ENCODE data around the gene FGF22. TPM values are rescaled to one million over a fixed set of nuclear protein-coding genes. Genes with fewer than 3 reads are reported as not detected.
A peak's percentile ranks its signal among the peaks of the same experiment; 100 is the strongest.

FGF22 gene
- total and polyA plus RNA-seq, 2 of the 13 experiments (the other 11 are each of a cell fraction or from before 2014, with no cell fraction given), result 0.24 TPM; not detected in 1

DNA sequence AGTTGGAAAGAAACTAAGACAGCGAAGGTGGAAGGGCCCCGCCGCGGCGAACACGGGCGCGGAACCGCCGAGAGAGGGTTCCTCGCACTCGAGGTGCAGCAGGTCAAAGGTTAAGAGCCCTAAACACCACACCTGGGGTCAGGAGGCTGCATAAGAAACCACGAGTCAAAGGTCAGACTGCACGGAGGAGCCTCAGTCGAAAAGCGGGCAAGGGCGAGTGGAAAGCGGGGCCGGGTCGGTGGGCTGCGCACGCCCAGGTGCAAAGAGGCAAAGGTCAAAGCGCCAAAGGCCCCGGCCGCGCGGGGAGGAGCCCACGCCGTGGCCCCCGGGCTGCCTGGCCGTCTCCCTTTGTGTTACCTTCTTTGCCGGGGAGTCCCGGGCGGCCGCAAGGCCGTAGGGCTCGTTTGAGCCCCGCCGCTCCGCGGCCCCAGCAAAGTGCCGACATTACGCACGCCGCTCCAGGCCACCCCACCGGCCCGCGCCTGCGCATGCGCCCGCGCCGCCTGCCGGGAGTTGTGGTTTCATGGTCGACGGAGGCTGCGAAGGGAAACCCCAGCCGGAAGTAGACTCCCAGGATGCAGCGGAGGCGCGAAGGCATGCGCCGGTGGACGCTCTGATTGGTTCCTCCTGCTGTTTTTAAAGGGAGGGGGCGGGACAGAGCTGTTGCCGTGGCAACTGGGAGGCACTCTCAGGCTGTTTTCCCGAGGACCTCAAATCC lies 6.5 kb upstream of the FGF22 start, which contains the start of gene POLRMT (continued):
- TF ChIP-seq ZBED4 (CRISPR knock-in tag; IDR thresholded peaks at IDR 0.05; ENCODE audit: borderline replicate concordance) (no peak; the same call in 1 of the 2 replicates), STAT5B (CRISPR knock-in tag; IDR thresholded peaks at IDR 0.05) (no peak), GATAD2A (CRISPR knock-in tag; IDR thresholded peaks at IDR 0.05) (no peak), SOX5 (CRISPR knock-in tag; IDR thresholded peaks at IDR 0.05; ENCODE audit: borderline replicate concordance) (no peak; the same call in 1 of the 2 replicates), PHF20 (CRISPR knock-in tag; IDR thresholded peaks at IDR 0.05) (0 out of 2 replicates have a peak, but pooled peaks have one; percentile 18), ZNF770 (CRISPR knock-in tag; IDR thresholded peaks at IDR 0.05) (no peak), RFXAP (CRISPR knock-in tag; IDR thresholded peaks at IDR 0.05; ENCODE audit: borderline replicate concordance) (peak; percentile 67; the same call in 1 of the 2 replicates), XBP1 (CRISPR knock-in tag; IDR thresholded peaks at IDR 0.05) (no peak), CENPX (CRISPR knock-in tag; IDR thresholded peaks at IDR 0.05) (no peak), MBNL3 (CRISPR knock-in tag; conservative IDR thresholded peaks at IDR 0.05) (no peak), CTCF (CRISPR knock-in tag; IDR thresholded peaks at IDR 0.05) (no peak), KMT2B (CRISPR knock-in tag; IDR thresholded peaks at IDR 0.05) (peak; percentile 37; the same call in 1 of the 2 replicates)
- TF ChIP-seq, protein P1, sequence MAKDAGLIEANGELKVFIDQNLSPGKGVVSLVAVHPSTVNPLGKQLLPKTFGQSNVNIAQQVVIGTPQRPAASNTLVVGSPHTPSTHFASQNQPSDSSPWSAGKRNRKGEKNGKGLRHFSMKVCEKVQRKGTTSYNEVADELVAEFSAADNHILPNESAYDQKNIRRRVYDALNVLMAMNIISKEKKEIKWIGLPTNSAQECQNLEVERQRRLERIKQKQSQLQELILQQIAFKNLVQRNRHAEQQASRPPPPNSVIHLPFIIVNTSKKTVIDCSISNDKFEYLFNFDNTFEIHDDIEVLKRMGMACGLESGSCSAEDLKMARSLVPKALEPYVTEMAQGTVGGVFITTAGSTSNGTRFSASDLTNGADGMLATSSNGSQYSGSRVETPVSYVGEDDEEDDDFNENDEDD (CRISPR knock-in tag; IDR thresholded peaks at IDR 0.05; ENCODE audit: borderline replicate concordance), result peak; percentile 86
- TF ChIP-seq, protein P2, sequence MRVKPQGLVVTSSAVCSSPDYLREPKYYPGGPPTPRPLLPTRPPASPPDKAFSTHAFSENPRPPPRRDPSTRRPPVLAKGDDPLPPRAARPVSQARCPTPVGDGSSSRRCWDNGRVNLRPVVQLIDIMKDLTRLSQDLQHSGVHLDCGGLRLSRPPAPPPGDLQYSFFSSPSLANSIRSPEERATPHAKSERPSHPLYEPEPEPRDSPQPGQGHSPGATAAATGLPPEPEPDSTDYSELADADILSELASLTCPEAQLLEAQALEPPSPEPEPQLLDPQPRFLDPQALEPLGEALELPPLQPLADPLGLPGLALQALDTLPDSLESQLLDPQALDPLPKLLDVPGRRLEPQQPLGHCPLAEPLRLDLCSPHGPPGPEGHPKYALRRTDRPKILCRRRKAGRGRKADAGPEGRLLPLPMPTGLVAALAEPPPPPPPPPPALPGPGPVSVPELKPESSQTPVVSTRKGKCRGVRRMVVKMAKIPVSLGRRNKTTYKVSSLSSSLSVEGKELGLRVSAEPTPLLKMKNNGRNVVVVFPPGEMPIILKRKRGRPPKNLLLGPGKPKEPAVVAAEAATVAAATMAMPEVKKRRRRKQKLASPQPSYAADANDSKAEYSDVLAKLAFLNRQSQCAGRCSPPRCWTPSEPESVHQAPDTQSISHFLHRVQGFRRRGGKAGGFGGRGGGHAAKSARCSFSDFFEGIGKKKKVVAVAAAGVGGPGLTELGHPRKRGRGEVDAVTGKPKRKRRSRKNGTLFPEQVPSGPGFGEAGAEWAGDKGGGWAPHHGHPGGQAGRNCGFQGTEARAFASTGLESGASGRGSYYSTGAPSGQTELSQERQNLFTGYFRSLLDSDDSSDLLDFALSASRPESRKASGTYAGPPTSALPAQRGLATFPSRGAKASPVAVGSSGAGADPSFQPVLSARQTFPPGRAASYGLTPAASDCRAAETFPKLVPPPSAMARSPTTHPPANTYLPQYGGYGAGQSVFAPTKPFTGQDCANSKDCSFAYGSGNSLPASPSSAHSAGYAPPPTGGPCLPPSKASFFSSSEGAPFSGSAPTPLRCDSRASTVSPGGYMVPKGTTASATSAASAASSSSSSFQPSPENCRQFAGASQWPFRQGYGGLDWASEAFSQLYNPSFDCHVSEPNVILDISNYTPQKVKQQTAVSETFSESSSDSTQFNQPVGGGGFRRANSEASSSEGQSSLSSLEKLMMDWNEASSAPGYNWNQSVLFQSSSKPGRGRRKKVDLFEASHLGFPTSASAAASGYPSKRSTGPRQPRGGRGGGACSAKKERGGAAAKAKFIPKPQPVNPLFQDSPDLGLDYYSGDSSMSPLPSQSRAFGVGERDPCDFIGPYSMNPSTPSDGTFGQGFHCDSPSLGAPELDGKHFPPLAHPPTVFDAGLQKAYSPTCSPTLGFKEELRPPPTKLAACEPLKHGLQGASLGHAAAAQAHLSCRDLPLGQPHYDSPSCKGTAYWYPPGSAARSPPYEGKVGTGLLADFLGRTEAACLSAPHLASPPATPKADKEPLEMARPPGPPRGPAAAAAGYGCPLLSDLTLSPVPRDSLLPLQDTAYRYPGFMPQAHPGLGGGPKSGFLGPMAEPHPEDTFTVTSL (CRISPR knock-in tag; IDR thresholded peaks at IDR 0.05; ENCODE audit: borderline replicate concordance), result 0 out of 2 replicates have a peak, but pooled peaks have one; percentile 17
